ENCODE data around the gene C17orf67.

DNA sequence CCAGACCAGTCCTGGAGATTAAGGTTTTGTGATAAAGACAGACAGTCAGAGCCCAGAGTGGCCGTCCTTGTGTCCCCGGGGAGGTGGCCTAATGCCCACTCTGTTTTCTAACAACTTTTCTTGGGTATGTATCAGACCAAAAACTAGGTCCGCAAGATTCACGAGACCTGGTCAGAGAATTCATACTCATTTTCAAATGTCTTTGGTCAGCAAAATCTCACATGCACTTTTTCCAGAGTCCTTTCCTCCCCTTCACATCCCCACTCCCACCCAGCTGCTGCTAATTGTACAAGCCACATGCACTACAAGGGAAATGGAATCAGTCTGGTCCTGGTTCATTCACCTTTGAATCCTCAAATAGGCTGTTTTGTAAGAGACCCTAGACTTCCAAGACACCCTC, 61.7 kb downstream of the C17orf67 start:
- TF ChIP-seq, protein P1, sequence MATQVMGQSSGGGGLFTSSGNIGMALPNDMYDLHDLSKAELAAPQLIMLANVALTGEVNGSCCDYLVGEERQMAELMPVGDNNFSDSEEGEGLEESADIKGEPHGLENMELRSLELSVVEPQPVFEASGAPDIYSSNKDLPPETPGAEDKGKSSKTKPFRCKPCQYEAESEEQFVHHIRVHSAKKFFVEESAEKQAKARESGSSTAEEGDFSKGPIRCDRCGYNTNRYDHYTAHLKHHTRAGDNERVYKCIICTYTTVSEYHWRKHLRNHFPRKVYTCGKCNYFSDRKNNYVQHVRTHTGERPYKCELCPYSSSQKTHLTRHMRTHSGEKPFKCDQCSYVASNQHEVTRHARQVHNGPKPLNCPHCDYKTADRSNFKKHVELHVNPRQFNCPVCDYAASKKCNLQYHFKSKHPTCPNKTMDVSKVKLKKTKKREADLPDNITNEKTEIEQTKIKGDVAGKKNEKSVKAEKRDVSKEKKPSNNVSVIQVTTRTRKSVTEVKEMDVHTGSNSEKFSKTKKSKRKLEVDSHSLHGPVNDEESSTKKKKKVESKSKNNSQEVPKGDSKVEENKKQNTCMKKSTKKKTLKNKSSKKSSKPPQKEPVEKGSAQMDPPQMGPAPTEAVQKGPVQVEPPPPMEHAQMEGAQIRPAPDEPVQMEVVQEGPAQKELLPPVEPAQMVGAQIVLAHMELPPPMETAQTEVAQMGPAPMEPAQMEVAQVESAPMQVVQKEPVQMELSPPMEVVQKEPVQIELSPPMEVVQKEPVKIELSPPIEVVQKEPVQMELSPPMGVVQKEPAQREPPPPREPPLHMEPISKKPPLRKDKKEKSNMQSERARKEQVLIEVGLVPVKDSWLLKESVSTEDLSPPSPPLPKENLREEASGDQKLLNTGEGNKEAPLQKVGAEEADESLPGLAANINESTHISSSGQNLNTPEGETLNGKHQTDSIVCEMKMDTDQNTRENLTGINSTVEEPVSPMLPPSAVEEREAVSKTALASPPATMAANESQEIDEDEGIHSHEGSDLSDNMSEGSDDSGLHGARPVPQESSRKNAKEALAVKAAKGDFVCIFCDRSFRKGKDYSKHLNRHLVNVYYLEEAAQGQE (IDR thresholded peaks at IDR 0.05; ENCODE audit: borderline replicate concordance) = no peak
- no peak for TF ChIP-seq EP300 (conservative IDR thresholded peaks at IDR 0.05; ENCODE audit: poor library complexity, severe bottlenecking)
- TF ChIP-seq TAF1 (IDR thresholded peaks at IDR 0.05; ENCODE audit: low read depth) = no peak
- TF ChIP-seq, protein P2, sequence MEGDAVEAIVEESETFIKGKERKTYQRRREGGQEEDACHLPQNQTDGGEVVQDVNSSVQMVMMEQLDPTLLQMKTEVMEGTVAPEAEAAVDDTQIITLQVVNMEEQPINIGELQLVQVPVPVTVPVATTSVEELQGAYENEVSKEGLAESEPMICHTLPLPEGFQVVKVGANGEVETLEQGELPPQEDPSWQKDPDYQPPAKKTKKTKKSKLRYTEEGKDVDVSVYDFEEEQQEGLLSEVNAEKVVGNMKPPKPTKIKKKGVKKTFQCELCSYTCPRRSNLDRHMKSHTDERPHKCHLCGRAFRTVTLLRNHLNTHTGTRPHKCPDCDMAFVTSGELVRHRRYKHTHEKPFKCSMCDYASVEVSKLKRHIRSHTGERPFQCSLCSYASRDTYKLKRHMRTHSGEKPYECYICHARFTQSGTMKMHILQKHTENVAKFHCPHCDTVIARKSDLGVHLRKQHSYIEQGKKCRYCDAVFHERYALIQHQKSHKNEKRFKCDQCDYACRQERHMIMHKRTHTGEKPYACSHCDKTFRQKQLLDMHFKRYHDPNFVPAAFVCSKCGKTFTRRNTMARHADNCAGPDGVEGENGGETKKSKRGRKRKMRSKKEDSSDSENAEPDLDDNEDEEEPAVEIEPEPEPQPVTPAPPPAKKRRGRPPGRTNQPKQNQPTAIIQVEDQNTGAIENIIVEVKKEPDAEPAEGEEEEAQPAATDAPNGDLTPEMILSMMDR (IDR thresholded peaks at IDR 0.05; ENCODE audit: poor library complexity, severe bottlenecking) = no peak

Data from neural cell (in vitro differentiated cells).